Measurements from ENCODE around the gene CAMK2N2. TPM values are rescaled to one million over a fixed set of nuclear protein-coding genes. Genes with fewer than 3 reads are reported as not detected.
A peak's percentile ranks its signal among the peaks of the same experiment; 100 is the strongest.

Gene CAMK2N2
- total and polyA plus RNA-seq, 9 of the 15 experiments (the other 6 are each of a cell fraction or from before 2014, with no cell fraction given) = 0.08 to 0.22 (median 0.11) TPM; not detected in 5

DNA sequence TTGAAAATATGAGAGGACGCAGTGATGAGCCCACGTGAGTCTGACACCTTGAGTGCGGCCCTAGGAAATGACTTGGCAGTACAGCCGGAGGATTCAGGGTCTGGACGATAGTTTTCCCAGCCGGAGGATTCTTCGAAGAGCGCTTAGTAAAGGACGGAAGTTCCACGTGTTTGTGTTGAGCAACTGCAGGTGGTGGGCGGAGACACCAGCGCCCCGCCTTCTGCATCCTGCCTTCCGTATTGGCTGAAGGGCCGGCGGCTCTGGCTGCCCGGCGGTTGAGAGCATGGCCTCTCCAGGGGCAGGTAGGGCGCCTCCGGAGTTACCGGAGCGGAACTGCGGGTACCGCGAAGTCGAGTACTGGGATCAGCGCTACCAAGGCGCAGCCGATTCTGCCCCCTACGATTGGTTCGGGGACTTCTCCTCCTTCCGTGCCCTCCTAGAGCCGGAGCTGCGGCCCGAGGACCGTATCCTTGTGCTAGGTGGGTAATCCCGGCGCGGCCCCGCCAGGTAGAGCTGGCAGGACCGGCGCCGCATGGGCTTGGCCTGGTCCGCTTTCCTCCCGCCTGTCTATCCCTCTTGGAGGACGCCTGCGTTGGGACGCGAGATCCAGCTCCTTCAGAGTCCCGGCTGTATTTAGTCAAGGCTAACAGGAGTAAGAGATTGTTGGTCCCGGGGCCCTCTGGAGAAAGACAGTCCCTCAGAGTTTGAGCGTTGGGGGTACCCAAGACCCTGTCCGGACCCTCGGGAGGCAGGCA, 11.8 kb downstream of the CAMK2N2 start, which contains the start of gene EEF1AKMT4 (continued):
- TF ChIP-seq TCF7 (IDR thresholded peaks at IDR 0.05; ENCODE audit: borderline replicate concordance) (no peak), ZNF253 (CRISPR knock-in tag; conservative IDR thresholded peaks at IDR 0.05) (no peak), WHSC1 (IDR thresholded peaks at IDR 0.05; ENCODE audit: low read length) (no peak), NR2F6 (CRISPR knock-in tag; IDR thresholded peaks at IDR 0.05) (no peak), NFYB (IDR thresholded peaks at IDR 0.05; ENCODE audit: extremely low read depth, insufficient read length) (peak; percentile 19), JUND (IDR thresholded peaks at IDR 0.05; ENCODE audit: borderline replicate concordance, low read depth, low read length) (peak; percentile 71; the same call in 1 of the 2 replicates), JUND (tag; IDR thresholded peaks at IDR 0.05; ENCODE audit: borderline replicate concordance, low read depth, low read length) (no peak; the same call in 2 of the 3 replicates), POLR2AphosphoS2 (IDR thresholded peaks at IDR 0.05; ENCODE audit: low read length) (no peak), NRF1 (conservative IDR thresholded peaks at IDR 0.05 in 1 of 2, IDR thresholded peaks at IDR 0.05 in 1 of 2) (peak; percentile 68 to 75), ATF7 (IDR thresholded peaks at IDR 0.05) (peak; percentile 63), PHF20 (IDR thresholded peaks at IDR 0.05; ENCODE audit: partially characterized antibody) (peak; percentile 10), PHB (CRISPR knock-in tag; IDR thresholded peaks at IDR 0.05) (0 out of 2 replicates have a peak, but pooled peaks have one; percentile 45), NEUROD1 (IDR thresholded peaks at IDR 0.05; ENCODE audit: borderline replicate concordance, low read depth, low read length, partially characterized antibody) (peak; percentile 61), NELFE (IDR thresholded peaks at IDR 0.05; ENCODE audit: insufficient read depth, insufficient read length) (no peak), GATA2 (CRISPR knock-in tag; IDR thresholded peaks at IDR 0.05) (no peak)
- TF ChIP-seq, protein P1, sequence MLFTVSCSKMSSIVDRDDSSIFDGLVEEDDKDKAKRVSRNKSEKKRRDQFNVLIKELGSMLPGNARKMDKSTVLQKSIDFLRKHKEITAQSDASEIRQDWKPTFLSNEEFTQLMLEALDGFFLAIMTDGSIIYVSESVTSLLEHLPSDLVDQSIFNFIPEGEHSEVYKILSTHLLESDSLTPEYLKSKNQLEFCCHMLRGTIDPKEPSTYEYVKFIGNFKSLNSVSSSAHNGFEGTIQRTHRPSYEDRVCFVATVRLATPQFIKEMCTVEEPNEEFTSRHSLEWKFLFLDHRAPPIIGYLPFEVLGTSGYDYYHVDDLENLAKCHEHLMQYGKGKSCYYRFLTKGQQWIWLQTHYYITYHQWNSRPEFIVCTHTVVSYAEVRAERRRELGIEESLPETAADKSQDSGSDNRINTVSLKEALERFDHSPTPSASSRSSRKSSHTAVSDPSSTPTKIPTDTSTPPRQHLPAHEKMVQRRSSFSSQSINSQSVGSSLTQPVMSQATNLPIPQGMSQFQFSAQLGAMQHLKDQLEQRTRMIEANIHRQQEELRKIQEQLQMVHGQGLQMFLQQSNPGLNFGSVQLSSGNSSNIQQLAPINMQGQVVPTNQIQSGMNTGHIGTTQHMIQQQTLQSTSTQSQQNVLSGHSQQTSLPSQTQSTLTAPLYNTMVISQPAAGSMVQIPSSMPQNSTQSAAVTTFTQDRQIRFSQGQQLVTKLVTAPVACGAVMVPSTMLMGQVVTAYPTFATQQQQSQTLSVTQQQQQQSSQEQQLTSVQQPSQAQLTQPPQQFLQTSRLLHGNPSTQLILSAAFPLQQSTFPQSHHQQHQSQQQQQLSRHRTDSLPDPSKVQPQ (CRISPR knock-in tag; IDR thresholded peaks at IDR 0.05; ENCODE audit: borderline replicate concordance) = no peak
- TF ChIP-seq, protein P2, sequence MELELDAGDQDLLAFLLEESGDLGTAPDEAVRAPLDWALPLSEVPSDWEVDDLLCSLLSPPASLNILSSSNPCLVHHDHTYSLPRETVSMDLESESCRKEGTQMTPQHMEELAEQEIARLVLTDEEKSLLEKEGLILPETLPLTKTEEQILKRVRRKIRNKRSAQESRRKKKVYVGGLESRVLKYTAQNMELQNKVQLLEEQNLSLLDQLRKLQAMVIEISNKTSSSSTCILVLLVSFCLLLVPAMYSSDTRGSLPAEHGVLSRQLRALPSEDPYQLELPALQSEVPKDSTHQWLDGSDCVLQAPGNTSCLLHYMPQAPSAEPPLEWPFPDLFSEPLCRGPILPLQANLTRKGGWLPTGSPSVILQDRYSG (tag; conservative IDR thresholded peaks at IDR 0.05; ENCODE audit: low read depth) = 0 out of 2 replicates have a peak, but pooled peaks have one; percentile 62
- TF ChIP-seq, protein P3, sequence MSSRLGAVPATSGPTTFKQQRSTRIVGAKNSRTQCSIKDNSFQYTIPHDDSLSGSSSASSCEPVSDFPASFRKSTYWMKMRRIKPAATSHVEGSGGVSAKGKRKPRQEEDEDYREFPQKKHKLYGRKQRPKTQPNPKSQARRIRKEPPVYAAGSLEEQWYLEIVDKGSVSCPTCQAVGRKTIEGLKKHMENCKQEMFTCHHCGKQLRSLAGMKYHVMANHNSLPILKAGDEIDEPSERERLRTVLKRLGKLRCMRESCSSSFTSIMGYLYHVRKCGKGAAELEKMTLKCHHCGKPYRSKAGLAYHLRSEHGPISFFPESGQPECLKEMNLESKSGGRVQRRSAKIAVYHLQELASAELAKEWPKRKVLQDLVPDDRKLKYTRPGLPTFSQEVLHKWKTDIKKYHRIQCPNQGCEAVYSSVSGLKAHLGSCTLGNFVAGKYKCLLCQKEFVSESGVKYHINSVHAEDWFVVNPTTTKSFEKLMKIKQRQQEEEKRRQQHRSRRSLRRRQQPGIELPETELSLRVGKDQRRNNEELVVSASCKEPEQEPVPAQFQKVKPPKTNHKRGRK (tag; IDR thresholded peaks at IDR 0.05) = peak; percentile 85
- TF ChIP-seq, protein P4, sequence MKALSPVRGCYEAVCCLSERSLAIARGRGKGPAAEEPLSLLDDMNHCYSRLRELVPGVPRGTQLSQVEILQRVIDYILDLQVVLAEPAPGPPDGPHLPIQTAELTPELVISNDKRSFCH (CRISPR knock-in tag; IDR thresholded peaks at IDR 0.05) = 0 out of 2 replicates have a peak, but pooled peaks have one; percentile 32
- TF ChIP-seq, protein P4 (tag; IDR thresholded peaks at IDR 0.05) = no peak
- TF ChIP-seq, protein P5, sequence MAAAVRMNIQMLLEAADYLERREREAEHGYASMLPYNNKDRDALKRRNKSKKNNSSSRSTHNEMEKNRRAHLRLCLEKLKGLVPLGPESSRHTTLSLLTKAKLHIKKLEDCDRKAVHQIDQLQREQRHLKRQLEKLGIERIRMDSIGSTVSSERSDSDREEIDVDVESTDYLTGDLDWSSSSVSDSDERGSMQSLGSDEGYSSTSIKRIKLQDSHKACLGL (CRISPR knock-in tag; IDR thresholded peaks at IDR 0.05; ENCODE audit: borderline replicate concordance, poor library complexity, severe bottlenecking) = peak; percentile 92

All from K562 (cell line).